HepG2 (cell line): ENCODE results near the gene FAM20A. TPM values are rescaled to one million over a fixed set of nuclear protein-coding genes. Genes with fewer than 3 reads are reported as not detected.
A peak's percentile ranks its signal among the peaks of the same experiment; 100 is the strongest.

Experiments
- ASH2L ChIP-seq: fragments of 300-600, 200-600 bp; sonication (generic); IDR thresholded peaks from 2 replicates; pipeline ENCODE4 v1.7.0; 2017; ENCODE audit warnings: low read depth, mild to moderate bottlenecking, moderate library complexity, mixed read lengths, low read length; ENCODE audit not compliant: insufficient read length
- BHLHE40 ChIP-seq: IDR thresholded peaks from 2 replicates; pipeline ENCODE4 v1.6.1; 2011; ENCODE audit warnings: low read length, improper control_type of control experiment
- DNMT3B ChIP-seq: conservative IDR thresholded peaks from 2 replicates; pipeline ENCODE4 v1.6.1; 2016; ENCODE audit warnings: missing biosample characterization, control low read depth
- ELF1 ChIP-seq: sonication (generic); formaldehyde crosslinking; IDR thresholded peaks from 2 replicates; pipeline ENCODE4 v1.4.0; 2020; ENCODE audit warnings: missing genetic modification reagents
- ELF4 ChIP-seq: sonication (generic); formaldehyde crosslinking; IDR thresholded peaks from 2 replicates; pipeline ENCODE4 v1.5.0; 2020; ENCODE audit warnings: missing genetic modification reagents, mild to moderate bottlenecking, moderate library complexity, borderline replicate concordance
- ETV6 ChIP-seq: sonication (generic); formaldehyde crosslinking; conservative IDR thresholded peaks from 2 replicates; pipeline ENCODE4 v1.4.0; 2020; ENCODE audit warnings: missing genetic modification reagents
- NFKBIZ ChIP-seq: IDR thresholded peaks from 2 replicates; pipeline ENCODE4 v1.6.1; 2018; ENCODE audit warnings: missing genetic modification reagents, missing compliant biosample characterization
- TAF1 ChIP-seq: sonication (generic); formaldehyde crosslinking; IDR thresholded peaks from 2 replicates; pipeline ENCODE4 v1.4.0; 2020; ENCODE audit warnings: missing genetic modification reagents
- TRIM24 ChIP-seq: sonication (generic); formaldehyde crosslinking; IDR thresholded peaks from 2 replicates; pipeline ENCODE4 v1.8.0; 2022; ENCODE audit warnings: mild to moderate bottlenecking, missing genetic modification reagents
- XBP1 ChIP-seq: sonication (generic); formaldehyde crosslinking; IDR thresholded peaks from 2 replicates; pipeline ENCODE4 v1.5.0; 2020; ENCODE audit warnings: missing genetic modification reagents
- ZMYM2 ChIP-seq: sonication (generic); formaldehyde crosslinking; IDR thresholded peaks from 2 replicates; pipeline ENCODE4 v1.8.0; 2022; ENCODE audit warnings: mild to moderate bottlenecking, missing genetic modification reagents
- ZNF138 ChIP-seq: sonication (generic); formaldehyde crosslinking; IDR thresholded peaks from 2 replicates; pipeline ENCODE4 v1.5.0; 2020; ENCODE audit warnings: mild to moderate bottlenecking, low read depth, missing genetic modification reagents
- ZNF18 ChIP-seq: sonication (generic); formaldehyde crosslinking; IDR thresholded peaks from 2 replicates; pipeline ENCODE4 v1.8.0; 2022; ENCODE audit warnings: mild to moderate bottlenecking, missing genetic modification reagents; ENCODE audit not compliant: insufficient replicate concordance
- ZNF629 ChIP-seq: sonication (generic); formaldehyde crosslinking; conservative IDR thresholded peaks from 2 replicates; pipeline ENCODE4 v1.5.0; 2020; ENCODE audit warnings: missing genetic modification reagents
- ZNF775 ChIP-seq: sonication (generic); formaldehyde crosslinking; IDR thresholded peaks from 2 replicates; pipeline ENCODE4 v1.4.0; 2020; ENCODE audit warnings: missing genetic modification reagents, mild to moderate bottlenecking, moderate library complexity, borderline replicate concordance
- ZNF780A ChIP-seq: sonication (generic); formaldehyde crosslinking; IDR thresholded peaks from 2 replicates; pipeline ENCODE4 v1.8.0; 2022; ENCODE audit warnings: mild to moderate bottlenecking, missing genetic modification reagents, moderate library complexity
- ZNF883 ChIP-seq: sonication (generic); formaldehyde crosslinking; IDR thresholded peaks from 2 replicates; pipeline ENCODE4 v1.5.1; 2020; ENCODE audit warnings: mild to moderate bottlenecking, missing genetic modification reagents; ENCODE audit errors: not compliant biosample characterization
- ZSCAN22 ChIP-seq: sonication (generic); formaldehyde crosslinking; IDR thresholded peaks from 2 replicates; pipeline ENCODE4 v1.4.0; 2020; ENCODE audit warnings: mild to moderate bottlenecking, missing genetic modification reagents
- ZSCAN30 ChIP-seq: sonication (generic); formaldehyde crosslinking; IDR thresholded peaks from 2 replicates; pipeline ENCODE4 v1.5.0; 2020; ENCODE audit warnings: mild to moderate bottlenecking, missing genetic modification reagents
- polyA plus RNA-seq, 8 experiments: library from polyadenylated mRNA; depleted of rRNA in 3 of 8; stranded (reverse) in 7 of 8; unstranded in 1 of 8; fragments of >200 nt; fragmentation: Illumina TruSeq in 4 of 8; extraction: Trizol in 4 of 8; gene quantifications; 2 replicates each; pipeline versions ENCODE4 v1.2.1 to v1.2.3, GENCODE V29; 2011 to 2016; ENCODE audit warnings: low read depth in 4 of 8, missing spikeins in 1 of 8, mixed read lengths in 1 of 8; ENCODE audit not compliant: insufficient read depth in 1 of 8
- total RNA-seq, 5 experiments: library from RNA; depleted of rRNA; stranded (reverse); fragments of >200 nt; fragmentation: Illumina TruSeq; extraction: Trizol; gene quantifications; 2 replicates each; pipeline ENCODE4 v1.2.3, GENCODE V29; 2016; ENCODE audit warnings: low read depth in 1 of 5
- TF ChIP-seq, protein P1 (sequence below): sonication (generic); formaldehyde crosslinking; IDR thresholded peaks from 2 replicates; pipeline ENCODE4 v1.8.0; 2022; ENCODE audit warnings: missing genetic modification reagents, mild to moderate bottlenecking, moderate library complexity, borderline replicate concordance
- TF ChIP-seq, protein P2 (sequence below): sonication (generic); formaldehyde crosslinking; IDR thresholded peaks from 2 replicates; pipeline ENCODE4 v1.4.0; 2020; ENCODE audit warnings: missing genetic modification reagents, borderline replicate concordance
- TF ChIP-seq, protein P3 (sequence below): sonication (generic); formaldehyde crosslinking; IDR thresholded peaks from 2 replicates; pipeline ENCODE4 v1.5.0; 2020; ENCODE audit warnings: mild to moderate bottlenecking, missing genetic modification reagents

Gene FAM20A
- total and polyA plus RNA-seq, 2 of the 13 experiments (the other 11 are each of a cell fraction or from before 2014, with no cell fraction given): 9.3 to 20.7 TPM

DNA sequence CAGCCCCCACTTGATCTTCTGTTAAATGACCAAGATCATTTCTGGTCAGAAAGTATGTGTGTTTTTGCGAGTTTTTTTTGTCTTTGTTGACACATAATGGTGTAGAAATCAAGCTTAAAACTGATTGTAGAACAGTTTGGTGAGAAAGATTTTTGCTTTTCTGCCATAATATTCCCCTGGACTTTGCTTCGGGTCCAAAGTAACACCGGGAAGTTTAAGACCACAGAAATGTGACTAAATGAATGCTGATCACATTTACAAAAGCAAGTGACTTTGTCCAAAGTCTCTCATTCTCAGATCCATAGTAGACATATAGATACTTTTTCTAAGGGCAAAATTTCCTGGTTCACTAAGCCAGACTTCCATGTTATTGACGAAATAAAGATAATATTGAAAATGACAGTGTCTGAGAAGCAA is 2.6 kb downstream of the FAM20A start (continued):
- TF ChIP-seq ZSCAN22 (CRISPR knock-in tag) (no peak), ELF4 (no peak), NFKBIZ (CRISPR knock-in tag) (no peak), BHLHE40 (no peak), ZNF780A (CRISPR knock-in tag) (no peak), ZSCAN30 (CRISPR knock-in tag) (no peak), ETV6 (CRISPR knock-in tag) (no peak), TAF1 (no peak), DNMT3B (CRISPR knock-in tag) (no peak), ELF1 (CRISPR knock-in tag) (no peak), ZMYM2 (CRISPR knock-in tag) (no peak), ZNF629 (CRISPR knock-in tag) (no peak), ASH2L (peak; percentile 84), ZNF18 (CRISPR knock-in tag) (no peak), XBP1 (CRISPR knock-in tag) (no peak), TRIM24 (CRISPR knock-in tag) (no peak), ZNF775 (CRISPR knock-in tag) (no peak), ZNF138 (no peak), ZNF883 (no peak)
- TF ChIP-seq, protein P1, sequence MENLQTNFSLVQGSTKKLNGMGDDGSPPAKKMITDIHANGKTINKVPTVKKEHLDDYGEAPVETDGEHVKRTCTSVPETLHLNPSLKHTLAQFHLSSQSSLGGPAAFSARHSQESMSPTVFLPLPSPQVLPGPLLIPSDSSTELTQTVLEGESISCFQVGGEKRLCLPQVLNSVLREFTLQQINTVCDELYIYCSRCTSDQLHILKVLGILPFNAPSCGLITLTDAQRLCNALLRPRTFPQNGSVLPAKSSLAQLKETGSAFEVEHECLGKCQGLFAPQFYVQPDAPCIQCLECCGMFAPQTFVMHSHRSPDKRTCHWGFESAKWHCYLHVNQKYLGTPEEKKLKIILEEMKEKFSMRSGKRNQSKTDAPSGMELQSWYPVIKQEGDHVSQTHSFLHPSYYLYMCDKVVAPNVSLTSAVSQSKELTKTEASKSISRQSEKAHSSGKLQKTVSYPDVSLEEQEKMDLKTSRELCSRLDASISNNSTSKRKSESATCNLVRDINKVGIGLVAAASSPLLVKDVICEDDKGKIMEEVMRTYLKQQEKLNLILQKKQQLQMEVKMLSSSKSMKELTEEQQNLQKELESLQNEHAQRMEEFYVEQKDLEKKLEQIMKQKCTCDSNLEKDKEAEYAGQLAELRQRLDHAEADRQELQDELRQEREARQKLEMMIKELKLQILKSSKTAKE (CRISPR knock-in tag): no peak
- TF ChIP-seq, protein P2, sequence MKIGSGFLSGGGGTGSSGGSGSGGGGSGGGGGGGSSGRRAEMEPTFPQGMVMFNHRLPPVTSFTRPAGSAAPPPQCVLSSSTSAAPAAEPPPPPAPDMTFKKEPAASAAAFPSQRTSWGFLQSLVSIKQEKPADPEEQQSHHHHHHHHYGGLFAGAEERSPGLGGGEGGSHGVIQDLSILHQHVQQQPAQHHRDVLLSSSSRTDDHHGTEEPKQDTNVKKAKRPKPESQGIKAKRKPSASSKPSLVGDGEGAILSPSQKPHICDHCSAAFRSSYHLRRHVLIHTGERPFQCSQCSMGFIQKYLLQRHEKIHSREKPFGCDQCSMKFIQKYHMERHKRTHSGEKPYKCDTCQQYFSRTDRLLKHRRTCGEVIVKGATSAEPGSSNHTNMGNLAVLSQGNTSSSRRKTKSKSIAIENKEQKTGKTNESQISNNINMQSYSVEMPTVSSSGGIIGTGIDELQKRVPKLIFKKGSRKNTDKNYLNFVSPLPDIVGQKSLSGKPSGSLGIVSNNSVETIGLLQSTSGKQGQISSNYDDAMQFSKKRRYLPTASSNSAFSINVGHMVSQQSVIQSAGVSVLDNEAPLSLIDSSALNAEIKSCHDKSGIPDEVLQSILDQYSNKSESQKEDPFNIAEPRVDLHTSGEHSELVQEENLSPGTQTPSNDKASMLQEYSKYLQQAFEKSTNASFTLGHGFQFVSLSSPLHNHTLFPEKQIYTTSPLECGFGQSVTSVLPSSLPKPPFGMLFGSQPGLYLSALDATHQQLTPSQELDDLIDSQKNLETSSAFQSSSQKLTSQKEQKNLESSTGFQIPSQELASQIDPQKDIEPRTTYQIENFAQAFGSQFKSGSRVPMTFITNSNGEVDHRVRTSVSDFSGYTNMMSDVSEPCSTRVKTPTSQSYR (CRISPR knock-in tag): no peak; the same call in 1 of the 2 replicates
- TF ChIP-seq, protein P3, sequence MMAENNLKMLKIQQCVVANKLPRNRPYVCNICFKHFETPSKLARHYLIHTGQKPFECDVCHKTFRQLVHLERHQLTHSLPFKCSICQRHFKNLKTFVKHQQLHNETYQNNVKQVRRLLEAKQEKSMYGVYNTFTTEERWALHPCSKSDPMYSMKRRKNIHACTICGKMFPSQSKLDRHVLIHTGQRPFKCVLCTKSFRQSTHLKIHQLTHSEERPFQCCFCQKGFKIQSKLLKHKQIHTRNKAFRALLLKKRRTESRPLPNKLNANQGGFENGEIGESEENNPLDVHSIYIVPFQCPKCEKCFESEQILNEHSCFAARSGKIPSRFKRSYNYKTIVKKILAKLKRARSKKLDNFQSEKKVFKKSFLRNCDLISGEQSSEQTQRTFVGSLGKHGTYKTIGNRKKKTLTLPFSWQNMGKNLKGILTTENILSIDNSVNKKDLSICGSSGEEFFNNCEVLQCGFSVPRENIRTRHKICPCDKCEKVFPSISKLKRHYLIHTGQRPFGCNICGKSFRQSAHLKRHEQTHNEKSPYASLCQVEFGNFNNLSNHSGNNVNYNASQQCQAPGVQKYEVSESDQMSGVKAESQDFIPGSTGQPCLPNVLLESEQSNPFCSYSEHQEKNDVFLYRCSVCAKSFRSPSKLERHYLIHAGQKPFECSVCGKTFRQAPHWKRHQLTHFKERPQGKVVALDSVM (CRISPR knock-in tag): no peak
